Pancreas (tissue), 10 donors: ENCODE data around the gene CMIP. TPM values are rescaled to one million over a fixed set of nuclear protein-coding genes. Genes with fewer than 3 reads are reported as not detected.

ENCODE experiments used
- ATAC-seq, 4 donors: fragments of 200-7000 bp; cut with Tn5 transposase; one replicate each; pipeline versions ENCODE4 v1.8.0 to v1.9.1; 2020; ENCODE audit warnings: mild to moderate bottlenecking in 4 of 4, moderate library complexity in 4 of 4
- DNase-seq, 6 donors: peaks; one replicate each; pipeline ENCODE4 v3.0.0-alpha.2; 2020
- FAIRE-seq: peaks from 2 replicates; lab custom pipeline; 2012; peaks lifted over from hg19 to GRCh38; lab: Jason Lieb, UNC
- H3K27ac ChIP-seq, 4 donors: fragments of 200-600 bp; sonication (generic); 1 replicate in 3 of 4; 2 replicates in 1 of 4; pipeline versions ENCODE4 v1.5.0 to v1.8.0; 2020
- H3K27me3 ChIP-seq, 4 donors: fragments of 200-600 bp; one replicate each; pipeline ENCODE4 v1.8.0; 2021
- H3K36me3 ChIP-seq, 3 donors: fragments of 200-600 bp; sonication (generic) in 1 of 3; one replicate each; pipeline versions ENCODE4 v1.5.0 to v1.8.0; 2020 to 2021
- H3K4me1 ChIP-seq, 3 donors: fragments of 200-600 bp; one replicate each; pipeline ENCODE4 v1.8.0; 2021
- H3K4me3 ChIP-seq, 4 donors: fragments of 200-600 bp; sonication (generic) in 2 of 4; one replicate each; pipeline versions ENCODE4 v1.5.0 to v1.8.0; 2020 to 2021
- H3K9me3 ChIP-seq, 4 donors: fragments of 200-600 bp; one replicate each; pipeline ENCODE4 v1.8.0; 2021
- CTCF ChIP-seq, 4 donors: fragments of 200-600 bp; sonication (generic) in 3 of 4; IDR thresholded peaks; one replicate each; pipeline versions ENCODE4 v1.5.0 to v1.8.0; 2021; ENCODE audit warnings: antibody characterized with exemption in 4 of 4
- WGBS, 2 donors: extraction: QIAGEN DNeasy Blood & Tissue Kit; methylation state at CpG; one replicate each; pipeline ENCODE4 v1.1.7; 2013; 5-methylcytosine and 5-hydroxymethylcytosine counted together
- intact Hi-C, 3 donors: fragments of 100-400 bp; cut with DNase I; formaldehyde crosslinking; loops; one replicate each; pipeline versions ENCODE4 v1.11.1 to v1.14.2; 2022
- polyA plus RNA-seq, 2 donors: library from polyadenylated mRNA; stranded (reverse); fragments of 200-250 nt; gene quantifications; one replicate each; pipeline ENCODE4 v1.2.3, GENCODE V29; 2013
- total RNA-seq, 6 donors: library from RNA; stranded (reverse); fragmentation: NEBNext Ultra II Directional in 4 of 6; extraction: Animal tissue kit (Norgen Biotek cat#: 25700) in 4 of 6; gene quantifications; one replicate each; pipeline versions ENCODE4 v1.2.1 to v1.2.4, GENCODE V29; 2021 to 2023
- donor health status: healthy with polysubstance abuse.
- donor health status: DM: no; HTN: no; CAD: no; lungs with moderate emphysema.
- donor health status: DM: no; HTN: no; CAD: no.
- donor health status: control.
- donor health status: control.
- donor health status: Bipolar disorder and iron deficiency.
- donor health status: DM: yes; HTN: yes; CAD: no.
- donor health status: DM: no; HTN: no; CAD: no.
- donor health status: DM: no; HTN: no; CAD: no.
- donor health status: DM: yes; HTN: yes; CAD: no.

The CMIP gene
- total and polyA plus RNA-seq, 8 donors: 9.7 to 37.0 (median 21.5) TPM

GRCh38 chr16:81484908-81485624, 40.5 kb downstream of the CMIP start:
- no peaks in the 10 kb centered on the region for H3K27me3 ChIP-seq
- intact Hi-C loops: no loop called here
- no peak overlapping the region for H3K27ac ChIP-seq
- WGBS, 2 donors: 71 to 75% methylated on average over 11 of the region's 11 CpGs
- H3K36me3 ChIP-seq: no peaks in the 10 kb centered on the region
- H3K9me3 ChIP-seq: no peaks in the 10 kb centered on the region
- peaks cover 0 to 4% (median 0%) of the 10 kb centered on the region in 3 donors for H3K4me1 ChIP-seq
- ATAC-seq (no peak), FAIRE-seq (no peak), DNase-seq (no peak)
- no peak for TF ChIP-seq CTCF (IDR thresholded peaks at IDR 0.05)
- no peak overlapping the region for H3K4me3 ChIP-seq

- no peaks in the 10 kb centered on the region for H3K27me3 ChIP-seq
- H3K4me1 ChIP-seq: peaks cover 0 to 4% (median 0%) of the 10 kb centered on the region in 3 donors
- DNase-seq (no peak), ATAC-seq (peak in 2 of 4 donors; percentile 11), FAIRE-seq (no peak)
- no peak overlapping the region for H3K4me3 ChIP-seq
- no peaks in the 10 kb centered on the region for H3K9me3 ChIP-seq
- 94% methylated on average over 21 of the region's 21 CpGs for WGBS, 2 donors
- no peak for TF ChIP-seq CTCF (IDR thresholded peaks at IDR 0.05)
- no peaks in the 10 kb centered on the region for H3K36me3 ChIP-seq
- intact Hi-C loops: no loop called here
- H3K27ac ChIP-seq: no peak overlapping the region
Measured at GRCh38 chr16:81485824-81486539, 41.4 kb downstream of the CMIP start.

- intact Hi-C loops: no loop called here
- DNase-seq (no peak), FAIRE-seq (no peak), ATAC-seq (peak in 1 of 4 donors; percentile 10)
- WGBS, 2 donors: 83 to 87% methylated on average over 22 of the region's 22 CpGs
- TF ChIP-seq CTCF (IDR thresholded peaks at IDR 0.05): no peak
- Histone ChIP-seq H3K27ac (no peak overlapping the region), H3K9me3 (no peaks in the 10 kb centered on the region), H3K36me3 (no peaks in the 10 kb centered on the region), H3K4me1 (peaks cover 0 to 4% (median 2%) of the 10 kb centered on the region in 3 donors), H3K27me3 (no peaks in the 10 kb centered on the region), H3K4me3 (no peak overlapping the region)
Measured at GRCh38 chr16:81486540-81487061, 42.0 kb downstream of the CMIP start.

GRCh38 chr16:81487301-81487720, 42.7 kb downstream of the CMIP start:
- no peaks in the 10 kb centered on the region for H3K36me3 ChIP-seq
- no peak overlapping the region for H3K4me3 ChIP-seq
- no peaks in the 10 kb centered on the region for H3K27me3 ChIP-seq
- intact Hi-C loops: no loop called here
- ATAC-seq (peak in 3 of 4 donors; percentile 6 to 12 (median 8)), FAIRE-seq (no peak), DNase-seq (no peak)
- no peaks in the 10 kb centered on the region for H3K9me3 ChIP-seq
- WGBS, 2 donors: 89 to 92% methylated on average over 14 of the region's 14 CpGs
- H3K4me1 ChIP-seq: peaks cover 6 to 10% (median 10%) of the 10 kb centered on the region in 3 donors
- no peak overlapping the region for H3K27ac ChIP-seq
- TF ChIP-seq CTCF (IDR thresholded peaks at IDR 0.05): no peak
